Omental fat pad (tissue), 4 donors: ENCODE measurements around the gene NR3C2. TPM values are rescaled to one million over a fixed set of nuclear protein-coding genes. Genes with fewer than 3 reads are reported as not detected.

Experiments used
- ATAC-seq: fragments of 150-250 bp; one replicate; pipeline ENCODE4 v1.9.1; 2016; ENCODE audit warnings: mild to moderate bottlenecking, moderate library complexity; ENCODE audit not compliant: low FRiP score
- DNase-seq: peaks from one replicate; pipeline ENCODE4 v3.0.0-alpha.2; 2019; ENCODE audit warnings: low spot score
- total RNA-seq, 4 donors: library from RNA; depleted of rRNA; stranded (reverse); fragments of >200 nt; gene quantifications; one replicate each; pipeline ENCODE4 v1.1.0, GENCODE V29; 2016
- TF ChIP-seq, protein P1 (sequence below), 3 donors: fragments of 450-650 bp; IDR thresholded peaks; one replicate each; pipeline ENCODE4 v1.5.1; 2016 to 2017; ENCODE audit warnings: antibody characterized with exemption in 3 of 3, mild to moderate bottlenecking in 3 of 3, moderate library complexity in 2 of 3

NR3C2 gene
- total RNA-seq, 4 donors from 2014 or later = 7.4 to 28.1 (median 12.1) TPM

GRCh38 chr4:148265627-148266026 is 176.6 kb downstream of the NR3C2 start:
- DNase-seq = no peak
- ATAC-seq = no peak
- TF ChIP-seq, protein P1, sequence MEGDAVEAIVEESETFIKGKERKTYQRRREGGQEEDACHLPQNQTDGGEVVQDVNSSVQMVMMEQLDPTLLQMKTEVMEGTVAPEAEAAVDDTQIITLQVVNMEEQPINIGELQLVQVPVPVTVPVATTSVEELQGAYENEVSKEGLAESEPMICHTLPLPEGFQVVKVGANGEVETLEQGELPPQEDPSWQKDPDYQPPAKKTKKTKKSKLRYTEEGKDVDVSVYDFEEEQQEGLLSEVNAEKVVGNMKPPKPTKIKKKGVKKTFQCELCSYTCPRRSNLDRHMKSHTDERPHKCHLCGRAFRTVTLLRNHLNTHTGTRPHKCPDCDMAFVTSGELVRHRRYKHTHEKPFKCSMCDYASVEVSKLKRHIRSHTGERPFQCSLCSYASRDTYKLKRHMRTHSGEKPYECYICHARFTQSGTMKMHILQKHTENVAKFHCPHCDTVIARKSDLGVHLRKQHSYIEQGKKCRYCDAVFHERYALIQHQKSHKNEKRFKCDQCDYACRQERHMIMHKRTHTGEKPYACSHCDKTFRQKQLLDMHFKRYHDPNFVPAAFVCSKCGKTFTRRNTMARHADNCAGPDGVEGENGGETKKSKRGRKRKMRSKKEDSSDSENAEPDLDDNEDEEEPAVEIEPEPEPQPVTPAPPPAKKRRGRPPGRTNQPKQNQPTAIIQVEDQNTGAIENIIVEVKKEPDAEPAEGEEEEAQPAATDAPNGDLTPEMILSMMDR (IDR thresholded peaks at IDR 0.05) = no peak

DNA sequence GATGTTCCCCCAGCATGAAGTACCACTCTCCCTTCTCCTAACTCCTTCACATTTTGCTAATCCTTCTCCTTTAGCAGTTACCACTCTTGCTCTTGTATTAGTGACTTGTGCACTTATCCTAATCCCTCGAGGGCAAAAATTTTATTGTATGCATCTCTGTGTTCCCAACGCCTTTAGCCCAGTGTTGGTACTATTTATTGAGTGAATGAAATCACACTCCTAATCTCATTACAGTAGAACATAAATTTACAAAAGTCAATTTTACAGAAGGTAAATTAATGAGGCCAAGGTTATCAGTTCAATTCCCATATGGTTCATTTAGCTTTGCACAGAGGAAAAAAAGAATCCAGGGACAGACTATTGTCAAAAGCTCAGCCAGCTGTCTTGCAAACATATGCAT is 178.4 kb downstream of the NR3C2 start:
- TF ChIP-seq, protein P1 (IDR thresholded peaks at IDR 0.05) = no peak
- DNase-seq = no peak
- ATAC-seq = no peak

- ATAC-seq (no peak), DNase-seq (no peak)
- TF ChIP-seq, protein P1 (IDR thresholded peaks at IDR 0.05) = no peak
These were observed 179.1 kb downstream of the NR3C2 start for GRCh38 chr4:148263127-148263526.

DNA sequence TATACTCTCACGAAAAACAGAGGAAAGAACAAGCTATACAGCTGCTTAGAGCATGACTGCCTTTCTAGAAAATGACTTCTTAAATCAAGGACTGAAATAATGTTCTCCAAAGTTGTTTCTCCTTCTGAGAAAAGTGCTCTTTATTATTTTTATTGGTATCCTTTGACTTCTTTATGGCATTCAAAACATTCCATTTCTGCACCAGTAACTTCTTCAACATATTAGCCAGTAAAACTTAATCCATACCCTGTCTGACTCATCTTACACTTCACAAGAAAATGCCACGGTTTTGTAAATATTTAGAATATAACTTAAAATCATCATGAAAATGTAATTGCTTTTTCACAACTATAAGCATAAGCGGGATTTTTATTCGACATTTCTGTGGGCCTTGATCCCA is 180.4 kb downstream of the NR3C2 start:
- TF ChIP-seq, protein P1 (IDR thresholded peaks at IDR 0.05) = no peak
- no peak for DNase-seq
- no peak for ATAC-seq

GRCh38 chr4:148259841-148260240 is 182.4 kb downstream of the NR3C2 start:
- TF ChIP-seq, protein P1 (IDR thresholded peaks at IDR 0.05) = no peak
- DNase-seq = no peak
- no peak for ATAC-seq

- DNase-seq (no peak), ATAC-seq (no peak)
- TF ChIP-seq, protein P1 (IDR thresholded peaks at IDR 0.05) = no peak
These were observed 183.7 kb downstream of the NR3C2 start for GRCh38 chr4:148258535-148258934.

DNA sequence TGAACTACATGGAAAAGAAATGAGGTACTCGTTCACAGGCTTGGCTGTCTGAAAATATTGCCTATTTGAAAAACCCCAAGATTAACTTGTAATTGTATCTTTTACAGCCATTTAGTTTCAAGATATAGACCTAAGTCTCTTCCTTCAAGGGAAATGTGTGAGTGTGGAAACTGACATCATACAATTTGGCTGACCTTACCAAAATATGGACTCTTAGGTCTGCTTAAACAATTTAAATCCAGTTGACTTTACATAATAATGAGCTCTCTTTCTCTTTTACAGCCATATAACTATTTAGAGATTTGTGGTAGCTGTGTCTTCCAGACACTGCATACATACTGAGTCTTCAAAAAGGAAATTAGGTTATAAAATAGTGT is 186.9 kb downstream of the NR3C2 start:
- ATAC-seq (no peak), DNase-seq (no peak)
- TF ChIP-seq, protein P1 (IDR thresholded peaks at IDR 0.05) = no peak
